ENCODE data around the gene STRN3.

GRCh38 chr14:30872602-30873001 lies 153.6 kb downstream of the STRN3 start:
- no peak for TF ChIP-seq CTCF (IDR thresholded peaks at IDR 0.05; ENCODE audit: low read depth, low read length, missing input control)
- TF ChIP-seq RXRA (IDR thresholded peaks at IDR 0.05) = no peak
- no peak for TF ChIP-seq GABPA (IDR thresholded peaks at IDR 0.05 in 1 of 2, conservative IDR thresholded peaks at IDR 0.05 in 1 of 2)
- TF ChIP-seq, protein P1, sequence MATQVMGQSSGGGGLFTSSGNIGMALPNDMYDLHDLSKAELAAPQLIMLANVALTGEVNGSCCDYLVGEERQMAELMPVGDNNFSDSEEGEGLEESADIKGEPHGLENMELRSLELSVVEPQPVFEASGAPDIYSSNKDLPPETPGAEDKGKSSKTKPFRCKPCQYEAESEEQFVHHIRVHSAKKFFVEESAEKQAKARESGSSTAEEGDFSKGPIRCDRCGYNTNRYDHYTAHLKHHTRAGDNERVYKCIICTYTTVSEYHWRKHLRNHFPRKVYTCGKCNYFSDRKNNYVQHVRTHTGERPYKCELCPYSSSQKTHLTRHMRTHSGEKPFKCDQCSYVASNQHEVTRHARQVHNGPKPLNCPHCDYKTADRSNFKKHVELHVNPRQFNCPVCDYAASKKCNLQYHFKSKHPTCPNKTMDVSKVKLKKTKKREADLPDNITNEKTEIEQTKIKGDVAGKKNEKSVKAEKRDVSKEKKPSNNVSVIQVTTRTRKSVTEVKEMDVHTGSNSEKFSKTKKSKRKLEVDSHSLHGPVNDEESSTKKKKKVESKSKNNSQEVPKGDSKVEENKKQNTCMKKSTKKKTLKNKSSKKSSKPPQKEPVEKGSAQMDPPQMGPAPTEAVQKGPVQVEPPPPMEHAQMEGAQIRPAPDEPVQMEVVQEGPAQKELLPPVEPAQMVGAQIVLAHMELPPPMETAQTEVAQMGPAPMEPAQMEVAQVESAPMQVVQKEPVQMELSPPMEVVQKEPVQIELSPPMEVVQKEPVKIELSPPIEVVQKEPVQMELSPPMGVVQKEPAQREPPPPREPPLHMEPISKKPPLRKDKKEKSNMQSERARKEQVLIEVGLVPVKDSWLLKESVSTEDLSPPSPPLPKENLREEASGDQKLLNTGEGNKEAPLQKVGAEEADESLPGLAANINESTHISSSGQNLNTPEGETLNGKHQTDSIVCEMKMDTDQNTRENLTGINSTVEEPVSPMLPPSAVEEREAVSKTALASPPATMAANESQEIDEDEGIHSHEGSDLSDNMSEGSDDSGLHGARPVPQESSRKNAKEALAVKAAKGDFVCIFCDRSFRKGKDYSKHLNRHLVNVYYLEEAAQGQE (IDR thresholded peaks at IDR 0.05) = no peak
- TF ChIP-seq TAF1 (conservative IDR thresholded peaks at IDR 0.05) = no peak

Data from liver (tissue), 3 donors.